RWPE2 (cell line): ENCODE data around the gene HUNK.

ENCODE experiments used
- ATAC-seq: fragments of 200-7000 bp; cut with Tn5 transposase; 3 replicates; pipeline ENCODE4 v1.9.1; 2021; ENCODE audit warnings: low read depth
- DNase-seq: peaks from one replicate; pipeline ENCODE4 v3.0.0-alpha.2; 2020; ENCODE audit warnings: low spot score
- H3K27ac ChIP-seq: fragments of 450-650 bp; 2 replicates; pipeline ENCODE4 v1.5.1; 2017; ENCODE audit warnings: mild to moderate bottlenecking; ENCODE audit not compliant: poor library complexity, severe bottlenecking
- H3K27me3 ChIP-seq: fragments of 250-450 bp; sonication (Bioruptor Pico); 2 replicates; pipeline ENCODE4 v1.5.1; 2021; ENCODE audit warnings: mild to moderate bottlenecking, moderate library complexity; ENCODE audit not compliant: insufficient read depth, poor library complexity, severe bottlenecking
- H3K36me3 ChIP-seq: fragments of 250-450 bp; sonication (Bioruptor Pico); 2 replicates; pipeline ENCODE4 v1.5.1; 2020; ENCODE audit warnings: low read depth, mild to moderate bottlenecking, moderate library complexity
- H3K4me1 ChIP-seq: fragments of 250-450 bp; sonication (Bioruptor Pico); 2 replicates; pipeline ENCODE4 v1.5.1; 2021; ENCODE audit warnings: mild to moderate bottlenecking, moderate library complexity; ENCODE audit not compliant: insufficient read depth, poor library complexity, severe bottlenecking
- H3K4me3 ChIP-seq: fragments of 250-450 bp; sonication (Bioruptor Pico); 2 replicates; pipeline ENCODE4 v1.5.1; 2021; ENCODE audit warnings: mild to moderate bottlenecking, moderate library complexity; ENCODE audit not compliant: severe bottlenecking
- H3K9me3 ChIP-seq: fragments of 250-450 bp; sonication (Bioruptor Pico); 2 replicates; pipeline ENCODE4 v1.5.1; 2021; ENCODE audit warnings: mild to moderate bottlenecking, moderate library complexity; ENCODE audit not compliant: severe bottlenecking
- CTCF ChIP-seq: fragments of 450-650 bp; IDR thresholded peaks from one replicate; pipeline ENCODE4 v1.5.1; 2017; ENCODE audit warnings: mild to moderate bottlenecking, moderate library complexity; ENCODE audit not compliant: poor library complexity, severe bottlenecking

The HUNK gene

GRCh38 chr21:31931644-31932469, 59.0 kb downstream of the HUNK start:
- ATAC-seq = no peak
- H3K9me3 ChIP-seq = no peaks in the 10 kb centered on the region
- no peak for DNase-seq
- H3K36me3 ChIP-seq = no peaks in the 10 kb centered on the region
- TF ChIP-seq CTCF = no peak
- no peak overlapping the region for H3K4me3 ChIP-seq
- no peaks in the 10 kb centered on the region for H3K4me1 ChIP-seq
- H3K27ac ChIP-seq = no peak overlapping the region
- peaks cover 4% of the 10 kb centered on the region for H3K27me3 ChIP-seq

- Histone ChIP-seq H3K4me3 (no peak overlapping the region), H3K9me3 (no peaks in the 10 kb centered on the region), H3K4me1 (no peaks in the 10 kb centered on the region), H3K27me3 (peaks cover 4% of the 10 kb centered on the region), H3K36me3 (no peaks in the 10 kb centered on the region), H3K27ac (no peak overlapping the region)
- no peak for ATAC-seq
- no peak for TF ChIP-seq CTCF
- DNase-seq = no peak
These were observed 59.6 kb downstream of the HUNK start for GRCh38 chr21:31932470-31932764.

- no peak overlapping the region for H3K4me3 ChIP-seq
- H3K36me3 ChIP-seq = no peaks in the 10 kb centered on the region
- TF ChIP-seq CTCF = no peak
- no peaks in the 10 kb centered on the region for H3K9me3 ChIP-seq
- H3K27ac ChIP-seq = no peak overlapping the region
- H3K27me3 ChIP-seq = no peaks in the 10 kb centered on the region
- ATAC-seq = no peak
- H3K4me1 ChIP-seq = no peaks in the 10 kb centered on the region
- DNase-seq = no peak
These were observed 64.5 kb downstream of the HUNK start for GRCh38 chr21:31937303-31937702.

GRCh38 chr21:31938330-31939301, 65.8 kb downstream of the HUNK start:
- Histone ChIP-seq H3K4me3 (no peak overlapping the region), H3K27ac (no peak overlapping the region), H3K27me3 (no peaks in the 10 kb centered on the region), H3K36me3 (no peaks in the 10 kb centered on the region), H3K9me3 (no peaks in the 10 kb centered on the region), H3K4me1 (no peaks in the 10 kb centered on the region)
- no peak for ATAC-seq
- no peak for TF ChIP-seq CTCF
- no peak for DNase-seq
